ENCODE measurements around the gene UBR2.

UBR2 gene

DNA sequence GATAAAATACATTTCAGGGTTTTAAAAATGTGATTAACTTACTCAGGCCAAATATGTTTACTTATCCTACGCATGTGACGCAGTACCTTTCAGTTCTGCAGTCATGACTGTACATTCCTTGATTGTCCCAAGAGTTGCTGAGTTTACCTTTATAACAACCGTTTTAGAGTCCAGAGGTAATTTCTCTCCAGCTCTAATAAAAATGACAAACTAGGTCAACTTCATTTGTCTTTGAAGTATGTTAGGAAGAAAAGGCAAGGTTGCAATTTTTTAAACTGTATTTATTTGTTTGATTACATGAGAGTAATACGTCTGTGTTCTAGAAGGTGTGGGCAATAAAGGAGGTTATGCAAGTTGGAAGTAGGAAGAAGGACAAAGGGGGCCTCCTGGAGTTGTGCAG, 38.6 kb upstream of the UBR2 start:
- Histone ChIP-seq H3K27me3 (ENCODE audit: insufficient read depth, low read length, poor library complexity, severe bottlenecking) (no peaks in the 10 kb centered on the region), H2AFZ (ENCODE audit: low read length) (no peak overlapping the region), H3K4me2 (ENCODE audit: low read depth, low read length, poor library complexity, severe bottlenecking) (no peak overlapping the region), H3K9me3 (ENCODE audit: insufficient read depth, low read depth, low read length) (no peaks in the 10 kb centered on the region), H3F3A (ENCODE audit: low read depth) (no peaks in the 10 kb centered on the region), H3K79me2 (ENCODE audit: insufficient read depth, low read length) (no peaks in the 10 kb centered on the region), H3K4me1 (ENCODE audit: insufficient read depth, low read length, poor library complexity, severe bottlenecking) (no peaks in the 10 kb centered on the region), H4K20me1 (ENCODE audit: insufficient read depth, low read length, poor library complexity, severe bottlenecking) (no peaks in the 10 kb centered on the region), H3K9me2 (replicated peaks; ENCODE audit: low read depth, low read length) (no peaks in the 10 kb centered on the region), H3K4me3 (ENCODE audit: low read length, poor library complexity, severe bottlenecking) (no peak overlapping the region), H3K9ac (ENCODE audit: low read depth, low read length, poor library complexity, severe bottlenecking) (no peak overlapping the region), H3K36me3 (ENCODE audit: insufficient read depth, low read length) (no peaks in the 10 kb centered on the region)
- no peak for TF ChIP-seq EZH2phosphoT487 (IDR thresholded peaks at IDR 0.05; ENCODE audit: borderline replicate concordance)
- TF ChIP-seq, protein P1, sequence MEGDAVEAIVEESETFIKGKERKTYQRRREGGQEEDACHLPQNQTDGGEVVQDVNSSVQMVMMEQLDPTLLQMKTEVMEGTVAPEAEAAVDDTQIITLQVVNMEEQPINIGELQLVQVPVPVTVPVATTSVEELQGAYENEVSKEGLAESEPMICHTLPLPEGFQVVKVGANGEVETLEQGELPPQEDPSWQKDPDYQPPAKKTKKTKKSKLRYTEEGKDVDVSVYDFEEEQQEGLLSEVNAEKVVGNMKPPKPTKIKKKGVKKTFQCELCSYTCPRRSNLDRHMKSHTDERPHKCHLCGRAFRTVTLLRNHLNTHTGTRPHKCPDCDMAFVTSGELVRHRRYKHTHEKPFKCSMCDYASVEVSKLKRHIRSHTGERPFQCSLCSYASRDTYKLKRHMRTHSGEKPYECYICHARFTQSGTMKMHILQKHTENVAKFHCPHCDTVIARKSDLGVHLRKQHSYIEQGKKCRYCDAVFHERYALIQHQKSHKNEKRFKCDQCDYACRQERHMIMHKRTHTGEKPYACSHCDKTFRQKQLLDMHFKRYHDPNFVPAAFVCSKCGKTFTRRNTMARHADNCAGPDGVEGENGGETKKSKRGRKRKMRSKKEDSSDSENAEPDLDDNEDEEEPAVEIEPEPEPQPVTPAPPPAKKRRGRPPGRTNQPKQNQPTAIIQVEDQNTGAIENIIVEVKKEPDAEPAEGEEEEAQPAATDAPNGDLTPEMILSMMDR (conservative IDR thresholded peaks at IDR 0.05; ENCODE audit: low read length), result no peak

DNA sequence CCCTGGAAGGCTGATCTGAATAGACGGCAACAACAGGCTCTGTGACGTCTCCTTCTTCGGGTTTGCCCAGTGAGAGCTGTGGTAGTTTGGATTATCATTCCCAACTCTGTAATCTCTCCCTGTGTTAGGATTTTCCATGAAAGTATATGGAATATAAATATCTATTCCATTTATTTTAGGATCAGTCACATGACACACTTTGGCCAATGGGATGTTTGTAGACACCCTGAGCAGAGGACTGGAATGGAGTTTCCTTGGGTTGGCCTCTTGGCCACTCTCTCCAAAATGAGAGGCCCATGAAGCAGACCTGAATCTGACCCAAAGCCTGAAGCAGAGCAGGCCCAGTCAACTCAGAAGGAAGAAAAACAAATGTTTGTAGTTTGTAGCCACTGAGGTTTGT, 37.2 kb upstream of the UBR2 start:
- no peaks in the 10 kb centered on the region for H4K20me1 ChIP-seq (ENCODE audit: insufficient read depth, low read length, poor library complexity, severe bottlenecking)
- no peaks in the 10 kb centered on the region for H3K9me3 ChIP-seq (ENCODE audit: insufficient read depth, low read depth, low read length)
- H3K27me3 ChIP-seq (ENCODE audit: insufficient read depth, low read length, poor library complexity, severe bottlenecking), result no peaks in the 10 kb centered on the region
- no peak overlapping the region for H3K4me2 ChIP-seq (ENCODE audit: low read depth, low read length, poor library complexity, severe bottlenecking)
- H3K4me3 ChIP-seq (ENCODE audit: low read length, poor library complexity, severe bottlenecking), result no peak overlapping the region
- H3F3A ChIP-seq (ENCODE audit: low read depth), result no peaks in the 10 kb centered on the region
- TF ChIP-seq EZH2phosphoT487 (IDR thresholded peaks at IDR 0.05; ENCODE audit: borderline replicate concordance), result no peak
- TF ChIP-seq, protein P1 (conservative IDR thresholded peaks at IDR 0.05; ENCODE audit: low read length), result no peak
- H3K79me2 ChIP-seq (ENCODE audit: insufficient read depth, low read length), result no peaks in the 10 kb centered on the region
- H3K36me3 ChIP-seq (ENCODE audit: insufficient read depth, low read length), result no peaks in the 10 kb centered on the region
- H3K9ac ChIP-seq (ENCODE audit: low read depth, low read length, poor library complexity, severe bottlenecking), result no peak overlapping the region
- no peaks in the 10 kb centered on the region for H3K9me2 ChIP-seq (replicated peaks; ENCODE audit: low read depth, low read length)
- H3K4me1 ChIP-seq (ENCODE audit: insufficient read depth, low read length, poor library complexity, severe bottlenecking), result no peaks in the 10 kb centered on the region
- no peak overlapping the region for H2AFZ ChIP-seq (ENCODE audit: low read length)

DNA sequence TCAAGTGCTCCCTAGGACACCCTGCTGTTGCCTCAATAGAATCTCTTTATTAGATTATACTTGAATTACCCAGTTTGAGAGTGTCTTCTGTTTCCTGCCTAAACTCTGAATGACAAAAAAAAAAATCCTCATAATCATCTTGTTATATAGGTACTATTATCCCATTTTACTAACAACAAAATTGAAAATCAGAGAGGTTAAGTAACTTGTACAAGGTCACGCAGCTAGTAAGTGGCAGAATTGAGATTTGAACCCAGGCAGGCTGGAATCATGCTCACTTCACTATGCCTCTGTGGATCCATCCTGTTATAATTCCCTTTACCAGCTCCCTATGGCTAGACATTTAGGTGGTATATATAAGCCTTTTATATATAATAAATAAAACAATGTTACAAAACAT, 36.6 kb upstream of the UBR2 start:
- Histone ChIP-seq H3K9me2 (replicated peaks; ENCODE audit: low read depth, low read length) (no peaks in the 10 kb centered on the region), H4K20me1 (ENCODE audit: insufficient read depth, low read length, poor library complexity, severe bottlenecking) (no peaks in the 10 kb centered on the region)
- no peak for TF ChIP-seq EZH2phosphoT487 (IDR thresholded peaks at IDR 0.05; ENCODE audit: borderline replicate concordance)
- TF ChIP-seq, protein P1 (conservative IDR thresholded peaks at IDR 0.05; ENCODE audit: low read length), result no peak

More for the DNA sequence above, 36.6 kb upstream of the UBR2 start:
- Histone ChIP-seq H3K36me3 (ENCODE audit: insufficient read depth, low read length) (no peaks in the 10 kb centered on the region), H2AFZ (ENCODE audit: low read length) (no peak overlapping the region), H3K4me1 (ENCODE audit: insufficient read depth, low read length, poor library complexity, severe bottlenecking) (no peaks in the 10 kb centered on the region), H3K9me3 (ENCODE audit: insufficient read depth, low read depth, low read length) (no peaks in the 10 kb centered on the region), H3K4me2 (ENCODE audit: low read depth, low read length, poor library complexity, severe bottlenecking) (no peak overlapping the region), H3K79me2 (ENCODE audit: insufficient read depth, low read length) (no peaks in the 10 kb centered on the region), H3F3A (ENCODE audit: low read depth) (no peaks in the 10 kb centered on the region), H3K27me3 (ENCODE audit: insufficient read depth, low read length, poor library complexity, severe bottlenecking) (no peaks in the 10 kb centered on the region), H3K4me3 (ENCODE audit: low read length, poor library complexity, severe bottlenecking) (no peak overlapping the region), H3K9ac (ENCODE audit: low read depth, low read length, poor library complexity, severe bottlenecking) (no peak overlapping the region)

Data from Loucy (cell line).